ENCODE results near the gene CDH1.

CDH1 gene

DNA sequence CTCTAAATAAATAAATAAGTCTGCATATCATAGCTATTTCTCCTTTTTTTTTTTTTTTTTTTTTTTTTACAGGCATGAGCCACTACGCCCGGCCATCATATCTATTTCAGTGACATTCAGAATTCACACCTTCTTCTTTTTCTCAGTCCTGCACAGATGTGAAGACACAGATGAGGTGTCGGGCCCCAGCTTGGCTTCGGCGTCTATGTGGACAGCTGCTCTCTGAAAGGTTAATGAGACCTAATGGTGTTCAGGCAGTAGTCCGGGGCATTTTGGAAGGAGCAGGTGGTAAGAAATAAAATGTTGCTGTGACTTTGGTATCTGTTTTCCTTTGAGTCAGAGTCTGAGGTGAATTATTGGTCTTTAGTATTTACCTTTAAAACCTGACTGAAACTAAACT lies 129.8 kb downstream of the CDH1 start:
- DNase-seq: no peak

DNA sequence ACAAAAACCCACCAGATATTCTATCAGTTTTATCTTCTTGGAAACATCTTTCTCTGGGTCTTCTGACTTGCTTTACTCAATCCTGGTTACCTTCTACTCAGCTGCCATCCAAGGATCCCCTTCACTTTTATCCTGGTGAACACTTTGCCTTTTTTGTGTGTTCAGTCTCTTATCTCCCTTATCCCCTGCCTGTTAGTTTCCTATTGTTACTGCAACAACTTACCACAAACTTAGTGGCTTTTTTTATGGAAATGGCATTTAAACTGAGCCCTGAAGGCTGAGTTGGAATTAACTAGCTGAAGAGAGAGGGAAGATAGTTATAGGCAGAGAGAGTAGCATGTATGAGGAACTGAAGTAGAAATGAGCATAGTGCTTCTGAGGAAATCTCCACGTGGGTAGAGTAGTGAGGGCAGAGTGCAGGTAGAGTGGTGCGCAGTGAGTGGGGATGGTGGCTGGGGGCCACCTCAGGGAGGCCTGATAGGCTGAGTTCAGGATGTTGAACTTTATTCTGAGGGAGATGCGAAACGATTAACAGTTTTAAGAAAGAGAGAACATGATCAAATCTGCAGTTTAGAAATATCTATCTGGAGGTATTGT lies 132.5 kb downstream of the CDH1 start:
- no peak for DNase-seq

DNA sequence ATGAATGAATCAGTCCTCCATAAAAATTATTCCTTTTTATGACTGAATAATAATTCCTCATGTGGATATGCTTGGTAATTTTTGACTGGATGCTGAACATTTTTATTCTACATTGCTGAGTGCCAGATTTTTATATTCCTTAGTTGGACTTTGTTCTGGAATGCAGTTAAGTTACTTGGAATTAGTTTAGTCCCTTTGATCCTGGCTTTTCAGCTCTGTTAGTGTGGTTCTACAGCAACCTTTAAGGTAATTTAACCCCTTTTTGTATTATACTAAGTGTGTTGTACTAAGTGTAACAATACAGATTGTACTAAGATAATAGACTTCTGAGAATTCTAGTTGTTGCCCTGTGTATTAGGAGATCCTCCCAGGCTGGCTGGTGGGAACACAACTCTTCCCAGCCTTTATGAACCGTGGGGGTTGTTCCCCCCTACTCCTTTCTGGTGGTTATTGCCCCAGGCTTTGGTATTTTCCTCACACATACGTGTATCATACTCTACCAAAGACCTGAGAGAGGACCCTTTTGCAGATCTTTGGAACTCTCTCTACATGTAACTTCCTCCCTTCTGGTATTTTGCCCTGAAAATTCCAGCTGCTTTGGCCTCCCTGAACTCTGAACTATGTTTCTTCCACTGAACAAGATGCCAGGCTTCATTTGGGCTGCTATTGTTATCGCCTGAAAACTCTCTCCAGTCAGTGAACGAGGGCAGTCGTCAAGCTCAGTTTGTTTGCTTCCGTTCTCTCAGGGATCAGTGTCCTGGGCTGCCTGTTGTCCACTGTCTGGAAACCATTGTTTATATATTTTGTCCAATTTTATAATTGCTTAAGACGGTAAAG lies 136.8 kb downstream of the CDH1 start:
- no peak for DNase-seq

DNA sequence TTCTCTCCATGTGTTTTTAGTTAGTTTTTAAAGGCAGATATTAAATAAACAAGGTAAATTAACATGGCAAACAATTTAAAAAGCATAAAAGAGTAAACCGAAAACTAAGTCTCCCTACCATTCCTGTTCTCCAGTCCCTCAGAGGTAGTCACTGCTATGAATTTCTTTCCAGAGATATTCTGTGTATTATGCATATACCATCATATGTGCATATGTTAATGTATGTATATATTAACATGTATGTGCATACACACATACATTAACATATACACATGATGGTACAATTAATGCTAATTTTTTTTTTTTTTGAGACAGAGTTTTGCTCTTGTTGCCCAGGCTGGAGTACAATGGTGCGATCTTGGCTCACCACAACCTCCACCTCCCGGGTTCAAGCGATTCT lies 138.8 kb downstream of the CDH1 start:
- no peak for DNase-seq

DNA sequence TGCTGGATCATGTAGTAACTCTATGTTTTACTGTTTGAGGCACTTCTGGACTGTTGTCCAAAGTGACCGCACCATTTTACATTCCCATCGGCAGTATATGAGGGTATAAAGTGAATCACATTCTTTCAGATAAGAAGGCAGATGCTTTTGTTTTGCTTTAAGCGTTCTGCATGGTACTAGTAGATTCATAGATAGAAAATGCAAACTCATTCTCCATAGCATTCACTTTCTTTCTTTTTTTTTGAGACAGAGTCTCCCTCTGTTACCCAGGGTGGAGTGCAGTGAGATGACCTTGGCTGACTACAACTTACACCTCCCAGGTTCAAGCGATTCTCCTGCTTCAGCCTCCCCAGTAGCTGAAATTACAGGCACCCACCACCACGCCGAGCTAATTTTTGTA lies 146.6 kb downstream of the CDH1 start:
- DNase-seq: no peak

DNA sequence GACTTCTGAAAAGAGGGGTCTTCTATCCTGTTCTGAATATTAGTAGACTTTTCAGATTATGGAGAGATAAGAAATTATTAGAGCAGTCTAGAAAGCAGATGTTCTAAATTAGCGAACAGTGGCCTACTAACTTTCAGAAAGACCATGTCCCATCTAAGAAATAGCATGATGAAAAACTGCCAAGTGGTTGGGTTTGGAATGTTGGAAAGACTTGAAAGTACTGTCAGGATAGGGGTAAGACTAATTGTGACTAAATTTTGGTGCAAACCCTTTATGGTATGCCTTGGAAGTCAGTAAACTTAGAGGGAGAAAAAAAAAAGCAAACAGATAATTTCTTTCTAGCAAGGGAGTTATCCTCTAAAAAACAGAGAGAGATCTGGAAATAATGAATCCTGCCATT lies 147.3 kb downstream of the CDH1 start:
- no peak for DNase-seq

Measured in NCI-H2107 (cell line).